GM12878 (cell line): ENCODE results near the gene SH2D6. TPM values are rescaled to one million over a fixed set of nuclear protein-coding genes. Genes with fewer than 3 reads are reported as not detected.

Experiments
- ATAC-seq: fragments of 200-7000 bp; cut with Tn5 transposase; 3 replicates; pipeline ENCODE4 v1.9.1; 2020; ENCODE audit warnings: mild to moderate bottlenecking, moderate library complexity
- BruUV-seq: library from RNA; stranded (reverse); fragments of 400-500 nt; replicated peaks from 2 replicates; lab custom pipeline; 2021; lab: Mats Ljungman, UMichigan
- CTCF ChIA-PET: fragments of 300-600 bp; sonication (Branson Sonifier 250); formaldehyde crosslinking; extraction: SDS; loops from one replicate; lab custom pipeline; 2021; ENCODE audit warnings: inconsistent platforms; lab: Yijun Ruan, JAX
- POLR2A ChIA-PET: fragments of 350-600 bp; formaldehyde crosslinking; extraction: SDS; loops from one replicate; lab custom pipeline; 2021; ENCODE audit warnings: inconsistent platforms; lab: Charles Lee
- RAD21 ChIA-PET: fragments of 300-600 bp; sonication (Branson Sonifier 250); formaldehyde crosslinking; loops from one replicate; lab custom pipeline; 2023; ENCODE audit warnings: antibody characterized with exemption; ENCODE audit not compliant: unreplicated experiment; lab: Charles Lee
- SMC1A ChIA-PET: fragments of 300-600 bp; sonication (Branson Sonifier 250); formaldehyde crosslinking; loops from one replicate; lab custom pipeline; 2023; ENCODE audit not compliant: unreplicated experiment, uncharacterized antibody; lab: Charles Lee
- DNase-seq: peaks from one replicate; pipeline ENCODE4 v3.0.0-alpha.2; 2011; ENCODE audit warnings: low read depth, low spot score
- FAIRE-seq: peaks from 3 replicates; lab custom pipeline; 2011; peaks lifted over from hg19 to GRCh38; lab: Jason Lieb, UNC
- H2AFZ ChIP-seq: 2 replicates; pipeline ENCODE4 v1.6.0; 2011; ENCODE audit warnings: low read depth, low read length, control low read depth; ENCODE audit not compliant: control insufficient read depth
- H3K27ac ChIP-seq: 2 replicates; pipeline ENCODE4 v1.5.1; 2011; ENCODE audit warnings: control low read depth; ENCODE audit not compliant: control insufficient read depth, insufficient read depth
- H3K27me3 ChIP-seq, 2 experiments: replicated peaks in 1 of 2; 2 replicates each; pipeline versions ENCODE4 v1.6.0 to v1.6.1; 2011; ENCODE audit warnings: low read length in 1 of 2; ENCODE audit not compliant: control insufficient read depth in 2 of 2, insufficient read depth in 2 of 2
- H3K36me3 ChIP-seq, 2 experiments: 2 replicates each; pipeline ENCODE4 v1.5.1; 2011; ENCODE audit warnings: low read length in 1 of 2; ENCODE audit not compliant: control insufficient read depth in 2 of 2, insufficient read depth in 2 of 2
- H3K4me1 ChIP-seq: 2 replicates; pipeline ENCODE4 v1.6.1; 2011; ENCODE audit warnings: mild to moderate bottlenecking, low read length, moderate library complexity, mixed read lengths; ENCODE audit not compliant: control insufficient read depth, insufficient read depth
- H3K4me2 ChIP-seq: 2 replicates; pipeline ENCODE4 v1.6.0; 2011; ENCODE audit warnings: control low read depth; ENCODE audit not compliant: control insufficient read depth, insufficient read depth
- H3K4me3 ChIP-seq: fragments of 200-600 bp; sonication (generic); 2 replicates; pipeline ENCODE4 v1.5.1; 2016
- H3K79me2 ChIP-seq: 2 replicates; pipeline ENCODE4 v1.6.0; 2011; ENCODE audit warnings: low read length; ENCODE audit not compliant: control insufficient read depth, insufficient read depth
- H3K9ac ChIP-seq: 2 replicates; pipeline ENCODE4 v1.8.0; 2011; ENCODE audit warnings: low read length, control low read depth, mixed read lengths; ENCODE audit not compliant: control insufficient read depth, insufficient read depth
- H3K9me3 ChIP-seq: replicated peaks from 3 replicates; pipeline ENCODE4 v1.5.1; 2011; ENCODE audit warnings: mild to moderate bottlenecking, low read length; ENCODE audit not compliant: control insufficient read depth, insufficient read depth
- H4K20me1 ChIP-seq: 2 replicates; pipeline ENCODE4 v1.6.0; 2011; ENCODE audit not compliant: control insufficient read depth, insufficient read depth
- ATF7 ChIP-seq: fragments of 450-650 bp; IDR thresholded peaks from 2 replicates; pipeline ENCODE4 v1.6.1; 2016; ENCODE audit warnings: low read depth, mild to moderate bottlenecking
- BMI1 ChIP-seq: fragments of 450-650 bp; IDR thresholded peaks from 2 replicates; pipeline ENCODE4 v1.6.1; 2016; ENCODE audit warnings: mild to moderate bottlenecking, moderate library complexity, borderline replicate concordance
- CHD2 ChIP-seq: IDR thresholded peaks from 2 replicates; pipeline ENCODE4 v1.6.1; 2011; ENCODE audit warnings: low read depth, low read length, improper control_type of control experiment, borderline replicate concordance
- EED ChIP-seq: sonication (generic); IDR thresholded peaks from 2 replicates; pipeline ENCODE4 v1.6.1; 2016; ENCODE audit warnings: antibody characterized with exemption, low read depth
- FOXK2 ChIP-seq: fragments of 450-650 bp; IDR thresholded peaks from 2 replicates; pipeline ENCODE4 v1.6.1; 2017; ENCODE audit warnings: mild to moderate bottlenecking, moderate library complexity
- KDM1A ChIP-seq: fragments of 200-600 bp; sonication (generic); IDR thresholded peaks from 2 replicates; pipeline ENCODE4 v1.6.1; 2016; ENCODE audit warnings: borderline replicate concordance
- MLLT1 ChIP-seq: fragments of 450-650 bp; IDR thresholded peaks from 2 replicates; pipeline ENCODE4 v1.6.1; 2016; ENCODE audit warnings: mild to moderate bottlenecking
- POU2F2 ChIP-seq: IDR thresholded peaks from 3 replicates; pipeline ENCODE4 v1.6.1; 2011; ENCODE audit warnings: low read depth, mild to moderate bottlenecking, low read length, borderline replicate concordance
- RAD21 ChIP-seq: IDR thresholded peaks from 2 replicates; pipeline ENCODE4 v1.6.1; 2011; ENCODE audit warnings: mild to moderate bottlenecking, low read depth, low read length, moderate library complexity; ENCODE audit not compliant: insufficient read depth
- SMC3 ChIP-seq: IDR thresholded peaks from 2 replicates; pipeline ENCODE4 v1.6.1; 2011; ENCODE audit warnings: low read length, improper control_type of control experiment, borderline replicate concordance
- TCF12 ChIP-seq: IDR thresholded peaks from 2 replicates; pipeline ENCODE4 v1.6.1; 2011; ENCODE audit warnings: low read depth, mild to moderate bottlenecking, low read length
- YY1 ChIP-seq: IDR thresholded peaks from 2 replicates; pipeline ENCODE4 v1.6.1; 2011; ENCODE audit warnings: low read depth, mild to moderate bottlenecking, low read length
- WGBS: methylation state at CpG from one replicate; pipeline ENCODE4 v1.1.6; 2016; ENCODE audit warnings: low lambda C conversion rate; ENCODE audit not compliant: insufficient replicate concordance, insufficient coverage; ENCODE audit errors: missing lambda C conversion rate; 5-methylcytosine and 5-hydroxymethylcytosine counted together
- in situ Hi-C: fragments of 300-500 bp; cut with MboI; formaldehyde crosslinking; loops from 9 replicates; pipeline ENCODE4 v1.14.3; 2018; ENCODE audit warnings: mixed read lengths
- intact Hi-C: fragments of 100-400 bp; cut with micrococcal nuclease; formaldehyde crosslinking; loops from one replicate; pipeline ENCODE4 v1.14.2; 2022; ENCODE audit not compliant: unreplicated experiment
- polyA plus RNA-seq, 11 experiments: library from polyadenylated mRNA; depleted of rRNA in 4 of 11; unstranded in 6 of 11; stranded (reverse) in 5 of 11; fragments of >200 nt; fragmentation: Nextera tagmentation in 4 of 11; fragmentation: Illumina TruSeq in 1 of 11; extraction: Ambion mirVana in 4 of 11; extraction: Trizol in 1 of 11; gene quantifications; 1 replicate in 1 of 11; 2 replicates in 10 of 11; pipeline versions ENCODE4 v1.2.1 to v1.2.3, GENCODE V29; 2011 to 2016; ENCODE audit warnings: inconsistent platforms in 2 of 11, missing spikeins in 2 of 11, low read depth in 1 of 11
- total RNA-seq, 4 experiments: library from RNA; depleted of rRNA in 3 of 4; stranded (reverse); fragments of >200 nt in 3 of 4; fragmentation: Illumina TruSeq in 1 of 4; extraction: Trizol in 1 of 4; gene quantifications; 2 replicates each; pipeline versions ENCODE4 v1.2.1 to v1.2.3, GENCODE V29; 2013 to 2021
- TF ChIP-seq, protein P1 (sequence below), 3 experiments: IDR thresholded peaks in 2 of 3; conservative IDR thresholded peaks in 1 of 3; 2 replicates each; pipeline ENCODE4 v1.5.1; 2011; ENCODE audit warnings: low read depth in 3 of 3, low read length in 3 of 3, mild to moderate bottlenecking in 3 of 3, control low read depth in 2 of 3, moderate library complexity in 2 of 3, inconsistent platforms in 1 of 3, mixed read lengths in 1 of 3; ENCODE audit not compliant: control insufficient read depth in 2 of 3, insufficient read depth in 1 of 3; ENCODE audit errors: extremely low read depth in 1 of 3

Gene SH2D6
- total and polyA plus RNA-seq, 10 of the 15 experiments (the other 5 are each of a cell fraction or from before 2014, with no cell fraction given) = 0.23 to 0.59 (median 0.34) TPM; not detected in 6

DNA sequence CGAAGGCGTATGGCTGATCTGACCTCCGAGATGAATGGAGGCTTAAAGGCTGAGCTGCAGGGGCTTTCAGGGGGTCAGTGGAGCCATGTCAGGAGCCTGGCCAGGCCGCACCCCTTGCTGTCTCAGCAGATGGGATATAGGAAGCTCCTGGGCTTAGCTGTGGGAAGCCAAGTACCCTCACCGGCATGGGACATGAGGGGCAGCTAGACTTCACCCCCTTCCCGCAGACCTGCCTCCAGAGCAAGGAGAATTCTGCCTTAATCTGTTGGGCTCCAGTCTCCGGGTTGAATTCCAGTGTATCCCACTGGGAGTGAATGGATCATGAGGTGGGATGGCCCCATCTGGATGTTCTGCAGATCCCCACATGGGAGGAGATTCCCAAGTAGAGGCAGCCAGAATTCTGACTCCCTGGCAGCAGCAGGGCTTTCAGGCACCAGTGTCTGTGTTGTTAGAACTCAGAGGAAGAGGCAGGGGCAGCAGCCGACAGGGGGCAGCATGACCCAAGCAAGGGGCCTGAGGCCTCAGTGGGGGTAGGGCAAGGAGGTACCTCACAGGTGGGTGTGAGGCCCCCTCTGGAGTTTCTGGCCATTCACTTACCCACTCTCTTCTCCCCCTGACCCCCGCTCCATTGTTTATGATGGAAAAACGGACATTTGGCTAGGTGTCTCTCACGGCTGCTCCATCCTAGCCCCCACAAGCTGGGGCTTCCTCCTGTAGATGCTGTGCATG is 27.4 kb upstream of the SH2D6 start:
- H3K79me2 ChIP-seq = no peaks in the 10 kb centered on the region
- ATAC-seq (peak; percentile 81), FAIRE-seq (peak; percentile 38)
- no peaks in the 10 kb centered on the region for H3K27me3 ChIP-seq
- RAD21 ChIA-PET = interaction anchor here (0.6 to 7.7 kb wide), 9 partner anchors 22 to 512 kb away, joined by 3 to 60 read pairs (median 4); partner anchors contain the start of gene SH2D6
- no peaks in the 10 kb centered on the region for H3K9me3 ChIP-seq
- no peak overlapping the region for H3K4me3 ChIP-seq
- H2AFZ ChIP-seq = no peak overlapping the region
- no TSS peak for BruUV-seq
- H3K36me3 ChIP-seq = peaks cover 3 to 8% of the 10 kb centered on the region in 2 experiments; a peak in 3 of 4 replicates
- CTCF ChIA-PET = interaction anchor here (0.6 to 7.0 kb wide), 15 partner anchors 21 to 315 kb away, joined by 3 to 104 read pairs (median 5); partner anchors contain the start of genes ELMOD3, MAT2A, RETSAT and SH2D6
- H3K4me2 ChIP-seq = no peak overlapping the region
- TF ChIP-seq SMC3 = peak; percentile 89
- TF ChIP-seq YY1 = peak; percentile 57; the same call in 1 of the 2 replicates
- peak; percentile 89 for TF ChIP-seq RAD21
- no peak for TF ChIP-seq FOXK2
- 0 out of 3 replicates have a peak, but pooled peaks have one; percentile 35 for TF ChIP-seq POU2F2
- TF ChIP-seq KDM1A = no peak
- no peak for TF ChIP-seq BMI1
- TF ChIP-seq MLLT1 = no peak
- no peak for TF ChIP-seq ATF7
- no peak for TF ChIP-seq TCF12
- TF ChIP-seq, protein P1, sequence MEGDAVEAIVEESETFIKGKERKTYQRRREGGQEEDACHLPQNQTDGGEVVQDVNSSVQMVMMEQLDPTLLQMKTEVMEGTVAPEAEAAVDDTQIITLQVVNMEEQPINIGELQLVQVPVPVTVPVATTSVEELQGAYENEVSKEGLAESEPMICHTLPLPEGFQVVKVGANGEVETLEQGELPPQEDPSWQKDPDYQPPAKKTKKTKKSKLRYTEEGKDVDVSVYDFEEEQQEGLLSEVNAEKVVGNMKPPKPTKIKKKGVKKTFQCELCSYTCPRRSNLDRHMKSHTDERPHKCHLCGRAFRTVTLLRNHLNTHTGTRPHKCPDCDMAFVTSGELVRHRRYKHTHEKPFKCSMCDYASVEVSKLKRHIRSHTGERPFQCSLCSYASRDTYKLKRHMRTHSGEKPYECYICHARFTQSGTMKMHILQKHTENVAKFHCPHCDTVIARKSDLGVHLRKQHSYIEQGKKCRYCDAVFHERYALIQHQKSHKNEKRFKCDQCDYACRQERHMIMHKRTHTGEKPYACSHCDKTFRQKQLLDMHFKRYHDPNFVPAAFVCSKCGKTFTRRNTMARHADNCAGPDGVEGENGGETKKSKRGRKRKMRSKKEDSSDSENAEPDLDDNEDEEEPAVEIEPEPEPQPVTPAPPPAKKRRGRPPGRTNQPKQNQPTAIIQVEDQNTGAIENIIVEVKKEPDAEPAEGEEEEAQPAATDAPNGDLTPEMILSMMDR (IDR thresholded peaks at IDR 0.05 in 2 of 3, conservative IDR thresholded peaks at IDR 0.05 in 1 of 3; ENCODE audit: control insufficient read depth in 2 of 3, extremely low read depth in 1 of 3, insufficient read depth in 1 of 3, low read depth in 3 of 3, low read length in 3 of 3) = peak; percentile 74 to 89 (median 76)
- TF ChIP-seq CHD2 = peak; percentile 68; the same call in 1 of the 2 replicates
- no peak for TF ChIP-seq EED
- TF ChIP-seq, all 136 proteins: peak for 6
- Histone ChIP-seq H4K20me1 (no peaks in the 10 kb centered on the region), H3K27ac (no peak overlapping the region), H3K9ac (no peak overlapping the region), H3K4me1 (peaks cover 7% of the 10 kb centered on the region)
- intact Hi-C loops = loop anchor here (1.0 kb wide), 2 partner anchors 29 to 161 kb away; no protein-coding TSS in a partner anchor
- POLR2A ChIA-PET = interaction anchor here (1.0 to 1.6 kb wide), 3 partner anchors 23 to 165 kb away, joined by 3 to 4 read pairs (median 3); no protein-coding TSS in a partner anchor
- SMC1A ChIA-PET = interaction anchor here (0.9 to 6.6 kb wide), 9 partner anchors 15 to 165 kb away, joined by 3 to 56 read pairs (median 4); no protein-coding TSS in a partner anchor
- 71% methylated on average over 11 of the region's 11 CpGs for WGBS
- no peak for DNase-seq
- in situ Hi-C loops = no loop called here
